Measurements from ENCODE around the gene PSMD6. TPM values are rescaled to one million over a fixed set of nuclear protein-coding genes. Genes with fewer than 3 reads are reported as not detected.

The PSMD6 gene
- total and polyA plus RNA-seq, 9 of the 15 experiments (the other 6 are each of a cell fraction or from before 2014, with no cell fraction given): 78.2 to 133 (median 113) TPM

- ChIA-PET CTCF (ENCODE audit: low intra/inter-chr PET ratio) (no interaction called here), POLR2A (no interaction called here)
- TF ChIP-seq, protein P1, sequence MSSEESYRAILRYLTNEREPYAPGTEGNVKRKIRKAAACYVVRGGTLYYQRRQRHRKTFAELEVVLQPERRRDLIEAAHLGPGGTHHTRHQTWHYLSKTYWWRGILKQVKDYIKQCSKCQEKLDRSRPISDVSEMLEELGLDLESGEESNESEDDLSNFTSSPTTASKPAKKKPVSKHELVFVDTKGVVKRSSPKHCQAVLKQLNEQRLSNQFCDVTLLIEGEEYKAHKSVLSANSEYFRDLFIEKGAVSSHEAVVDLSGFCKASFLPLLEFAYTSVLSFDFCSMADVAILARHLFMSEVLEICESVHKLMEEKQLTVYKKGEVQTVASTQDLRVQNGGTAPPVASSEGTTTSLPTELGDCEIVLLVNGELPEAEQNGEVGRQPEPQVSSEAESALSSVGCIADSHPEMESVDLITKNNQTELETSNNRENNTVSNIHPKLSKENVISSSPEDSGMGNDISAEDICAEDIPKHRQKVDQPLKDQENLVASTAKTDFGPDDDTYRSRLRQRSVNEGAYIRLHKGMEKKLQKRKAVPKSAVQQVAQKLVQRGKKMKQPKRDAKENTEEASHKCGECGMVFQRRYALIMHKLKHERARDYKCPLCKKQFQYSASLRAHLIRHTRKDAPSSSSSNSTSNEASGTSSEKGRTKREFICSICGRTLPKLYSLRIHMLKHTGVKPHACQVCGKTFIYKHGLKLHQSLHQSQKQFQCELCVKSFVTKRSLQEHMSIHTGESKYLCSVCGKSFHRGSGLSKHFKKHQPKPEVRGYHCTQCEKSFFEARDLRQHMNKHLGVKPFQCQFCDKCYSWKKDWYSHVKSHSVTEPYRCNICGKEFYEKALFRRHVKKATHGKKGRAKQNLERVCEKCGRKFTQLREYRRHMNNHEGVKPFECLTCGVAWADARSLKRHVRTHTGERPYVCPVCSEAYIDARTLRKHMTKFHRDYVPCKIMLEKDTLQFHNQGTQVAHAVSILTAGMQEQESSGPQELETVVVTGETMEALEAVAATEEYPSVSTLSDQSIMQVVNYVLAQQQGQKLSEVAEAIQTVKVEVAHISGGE (CRISPR knock-in tag; IDR thresholded peaks at IDR 0.05): peak in 1 of 3 experiments; percentile 76; a peak in 2 of 6 replicates
- TF ChIP-seq CHAMP1 (IDR thresholded peaks at IDR 0.05) (no peak), NR2F6 (CRISPR knock-in tag; IDR thresholded peaks at IDR 0.05) (no peak), HNRNPK (IDR thresholded peaks at IDR 0.05; ENCODE audit: low read depth, low read length, poor library complexity, severe bottlenecking) (no peak)
- Histone ChIP-seq H3K27ac (ENCODE audit: extremely low read depth, low read depth, low read length) (no peak overlapping the region), H3K9me3 (replicated peaks; ENCODE audit: control insufficient read depth, insufficient read depth, low read depth, low read length) (no peaks in the 10 kb centered on the region), H3K4me2 (ENCODE audit: insufficient read depth, low read length) (no peak overlapping the region), H3K27me3 (ENCODE audit: control insufficient read depth in 2 of 2, insufficient read depth in 2 of 2, low read length in 2 of 2) (no peaks in the 10 kb centered on the region), H3K36me3 (ENCODE audit: control insufficient read depth, insufficient read depth, low read length) (peaks cover 9% of the 10 kb centered on the region; the same call in 2 of the 3 replicates), H4K20me1 (replicated peaks; ENCODE audit: control insufficient read depth, insufficient read depth, low read length) (peaks cover 3% of the 10 kb centered on the region; the same call in 1 of the 2 replicates), H3K9me1 (ENCODE audit: control insufficient read depth, insufficient read depth, low read length) (no peaks in the 10 kb centered on the region), H2AFZ (ENCODE audit: low read depth, low read length) (no peak overlapping the region), H3K4me1 (replicated peaks in 1 of 2; ENCODE audit: control insufficient read depth in 2 of 2, insufficient read depth in 2 of 2, low read length in 2 of 2) (peaks cover 0 to 3% of the 10 kb centered on the region in 2 experiments; a peak in 2 of 5 replicates), H3K9ac (ENCODE audit: insufficient read depth in 1 of 2, low read depth in 2 of 2, low read length in 2 of 2) (no peak overlapping the region), H3K79me2 (ENCODE audit: control insufficient read depth, insufficient read depth, low read length) (peaks cover 20% of the 10 kb centered on the region), H3K4me3 (no peak overlapping the region)
- ATAC-seq (no peak), DNase-seq (ENCODE audit: extremely low read depth in 1 of 4, low spot score in 3 of 4) (no peak), FAIRE-seq (no peak)
- no TSS peak for BruUV-seq (replicated peaks)
- in situ Hi-C loops (cut with MboI) (loop anchor here (5.0 kb wide), 1 partner anchor 456 kb away; no protein-coding TSS in a partner anchor), intact Hi-C loops (cut with micrococcal nuclease) (no loop called here)
- 0% methylated on average over 2 of the region's 2 CpGs for WGBS (ENCODE audit: insufficient coverage, low coverage, missing lambda C conversion rate)
Measured at GRCh38 chr3:64026346-64026745, 3.1 kb upstream of the PSMD6 start.

Measured in K562 (cell line).